Prostate gland (tissue), 2 donors: ENCODE data around the gene ACOXL.

ENCODE experiments used
- CTCF ChIP-seq, 4 experiments: fragments of 200-600 bp in 2 of 4; fragments of 450-650 bp in 2 of 4; sonication (generic) in 2 of 4; IDR thresholded peaks; 1 replicate in 3 of 4; 2 replicates in 1 of 4; pipeline ENCODE4 v1.5.1; 2016 to 2019; ENCODE audit warnings: antibody characterized with exemption in 4 of 4, mild to moderate bottlenecking in 2 of 4, moderate library complexity in 2 of 4
- POLR2A ChIP-seq: fragments of 450-650 bp; IDR thresholded peaks from one replicate; pipeline ENCODE4 v1.6.1; 2016; ENCODE audit warnings: antibody characterized with exemption, mild to moderate bottlenecking
- POLR2AphosphoS5 ChIP-seq: sonication (generic); formaldehyde crosslinking; IDR thresholded peaks from one replicate; pipeline ENCODE4 v1.6.1; 2017; ENCODE audit warnings: antibody characterized with exemption

- TF ChIP-seq CTCF (IDR thresholded peaks at IDR 0.05): no peak
- no peak for TF ChIP-seq POLR2A
- TF ChIP-seq POLR2AphosphoS5: no peak
Observed at GRCh38 chr2:111053266-111053665, 320.9 kb downstream of the ACOXL start.
